Loucy (cell line): ENCODE results near the gene CADM2.
A peak's percentile ranks its signal among the peaks of the same experiment; 100 is the strongest.

Experiments
- CTCF ChIP-seq: fragments of 200-600 bp; sonication (generic); conservative IDR thresholded peaks from 2 replicates; pipeline ENCODE4 v1.5.1; 2014; ENCODE audit warnings: mild to moderate bottlenecking, antibody characterized with exemption, low read length
- EZH2phosphoT487 ChIP-seq: fragments of 200-600 bp; IDR thresholded peaks from 2 replicates; pipeline ENCODE4 v1.6.1; 2018; ENCODE audit warnings: antibody characterized with exemption, mild to moderate bottlenecking, moderate library complexity, borderline replicate concordance

- TF ChIP-seq CTCF: peak; percentile 85
- no peak for TF ChIP-seq EZH2phosphoT487
These were observed 608.4 kb downstream of the CADM2 start for GRCh38 chr3:85567071-85567676.
